ENCODE measurements around the gene CNTNAP5. TPM values are rescaled to one million over a fixed set of nuclear protein-coding genes. Genes with fewer than 3 reads are reported as not detected.

The CNTNAP5 gene
- total and polyA plus RNA-seq, 2 of the 4 experiments (the other 2 are of a cell fraction) = not detected

DNA sequence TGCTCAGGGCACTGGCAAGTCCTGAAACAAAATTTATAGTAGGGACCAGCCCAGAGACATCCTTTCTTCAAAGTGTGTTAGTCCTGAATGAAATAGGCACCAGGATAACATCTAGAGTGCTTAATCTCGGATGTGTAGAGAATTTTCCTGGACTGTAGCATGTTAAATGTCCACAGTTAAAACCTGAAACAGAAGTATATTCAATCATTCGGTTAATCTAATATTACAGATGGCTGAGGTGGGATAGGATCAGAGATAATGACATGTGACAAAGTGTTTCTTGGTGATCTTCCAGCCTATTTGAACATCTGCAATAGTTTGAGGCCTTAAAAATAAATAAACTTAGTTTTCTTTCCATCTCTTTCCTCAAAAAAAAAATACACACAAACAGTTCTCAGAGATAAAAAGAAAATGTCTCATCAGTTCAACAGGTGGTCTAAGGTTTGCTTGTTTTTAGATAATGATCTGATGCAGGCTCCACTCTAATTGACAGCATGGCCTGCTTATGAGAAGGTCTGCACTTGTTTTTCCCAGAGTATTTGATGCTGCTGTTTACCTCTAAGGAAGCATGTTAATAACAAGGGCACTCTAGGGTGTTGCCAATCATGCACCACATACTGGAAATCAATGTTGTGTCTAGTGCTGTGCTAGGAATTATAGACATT is 25.9 kb downstream of the CNTNAP5 start:
- CTCF ChIA-PET = no interaction called here
- Histone ChIP-seq H2BK120ac (ENCODE audit: low read depth, low read length) (no peak overlapping the region), H2AK9ac (replicated peaks; ENCODE audit: low read depth, low read length, poor library complexity) (no peak overlapping the region), H4K91ac (ENCODE audit: insufficient read depth, low read depth, low read length) (no peak overlapping the region), H3K79me1 (ENCODE audit: low read depth in 1 of 2, low read length in 2 of 2) (no peaks in the 10 kb centered on the region), H3K4ac (ENCODE audit: low read depth, low read length) (no peak overlapping the region), H3K9ac (ENCODE audit: low read depth, low read length) (no peak overlapping the region), H3K9me1 (ENCODE audit: insufficient read depth, low read length) (no peaks in the 10 kb centered on the region), H2BK20ac (ENCODE audit: low read depth, low read length) (no peak overlapping the region), H2BK15ac (ENCODE audit: low read depth, low read length) (no peak overlapping the region), H3K4me1 (ENCODE audit: control insufficient read depth, insufficient read depth, low read length) (no peaks in the 10 kb centered on the region), H3K27ac (ENCODE audit: insufficient read depth, low read length) (no peak overlapping the region), H3K14ac (replicated peaks; ENCODE audit: low read depth, low read length) (no peak overlapping the region), H3K4me2 (ENCODE audit: low read depth, low read length) (no peak overlapping the region), H4K8ac (ENCODE audit: low read depth in 2 of 2, low read length in 2 of 2) (no peak overlapping the region), H2BK5ac (ENCODE audit: low read depth, low read length, poor library complexity, severe bottlenecking) (no peak overlapping the region), H2AK5ac (ENCODE audit: low read depth, low read length) (no peak overlapping the region), H3K23ac (ENCODE audit: low read depth, low read length) (no peak overlapping the region), H3K4me3 (ENCODE audit: insufficient read depth, low read depth, low read length) (no peak overlapping the region), H3K9me3 (ENCODE audit: control insufficient read depth, insufficient read depth, low read length) (no peaks in the 10 kb centered on the region), H2AFZ (replicated peaks; ENCODE audit: low read length, poor library complexity) (no peak overlapping the region), H4K20me1 (ENCODE audit: insufficient read depth, low read length) (no peaks in the 10 kb centered on the region), H3K56ac (ENCODE audit: extremely low read depth, insufficient read depth, low read length) (no peak overlapping the region), H4K5ac (ENCODE audit: low read depth, low read length) (no peak overlapping the region), H3K18ac (ENCODE audit: low read depth, low read length) (no peak overlapping the region), H3K27me3 (ENCODE audit: control insufficient read depth, insufficient read depth, low read length) (no peaks in the 10 kb centered on the region), H3K36me3 (ENCODE audit: control insufficient read depth, insufficient read depth, low read length) (no peaks in the 10 kb centered on the region)
- no TSS peak for BruUV-seq (replicated peaks)
- dilution Hi-C loops (cut with HindIII; ENCODE audit: low sequenced_read_pairs, unreplicated experiment) = no loop called here
- no peak for TF ChIP-seq CEBPB (IDR thresholded peaks at IDR 0.05; ENCODE audit: low read depth, low read length)
- TF ChIP-seq CHD1 (IDR thresholded peaks at IDR 0.05; ENCODE audit: low read depth, low read length) = no peak
- no peak for TF ChIP-seq MAFK (IDR thresholded peaks at IDR 0.05; ENCODE audit: low read depth, low read length)
- TF ChIP-seq, protein P1, sequence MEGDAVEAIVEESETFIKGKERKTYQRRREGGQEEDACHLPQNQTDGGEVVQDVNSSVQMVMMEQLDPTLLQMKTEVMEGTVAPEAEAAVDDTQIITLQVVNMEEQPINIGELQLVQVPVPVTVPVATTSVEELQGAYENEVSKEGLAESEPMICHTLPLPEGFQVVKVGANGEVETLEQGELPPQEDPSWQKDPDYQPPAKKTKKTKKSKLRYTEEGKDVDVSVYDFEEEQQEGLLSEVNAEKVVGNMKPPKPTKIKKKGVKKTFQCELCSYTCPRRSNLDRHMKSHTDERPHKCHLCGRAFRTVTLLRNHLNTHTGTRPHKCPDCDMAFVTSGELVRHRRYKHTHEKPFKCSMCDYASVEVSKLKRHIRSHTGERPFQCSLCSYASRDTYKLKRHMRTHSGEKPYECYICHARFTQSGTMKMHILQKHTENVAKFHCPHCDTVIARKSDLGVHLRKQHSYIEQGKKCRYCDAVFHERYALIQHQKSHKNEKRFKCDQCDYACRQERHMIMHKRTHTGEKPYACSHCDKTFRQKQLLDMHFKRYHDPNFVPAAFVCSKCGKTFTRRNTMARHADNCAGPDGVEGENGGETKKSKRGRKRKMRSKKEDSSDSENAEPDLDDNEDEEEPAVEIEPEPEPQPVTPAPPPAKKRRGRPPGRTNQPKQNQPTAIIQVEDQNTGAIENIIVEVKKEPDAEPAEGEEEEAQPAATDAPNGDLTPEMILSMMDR (conservative IDR thresholded peaks at IDR 0.05; ENCODE audit: low read depth, low read length) = no peak
- no peak for TF ChIP-seq RFX5 (IDR thresholded peaks at IDR 0.05; ENCODE audit: low read depth, low read length)
- TF ChIP-seq POLR2A (IDR thresholded peaks at IDR 0.05; ENCODE audit: low read depth, low read length) = no peak
- TF ChIP-seq MAZ (IDR thresholded peaks at IDR 0.05; ENCODE audit: borderline replicate concordance, low read depth, low read length) = no peak
- no peak for TF ChIP-seq USF2 (IDR thresholded peaks at IDR 0.05; ENCODE audit: low read depth, low read length)
- TF ChIP-seq RCOR1 (IDR thresholded peaks at IDR 0.05; ENCODE audit: insufficient replicate concordance, low read length) = no peak
- TF ChIP-seq MXI1 (IDR thresholded peaks at IDR 0.05; ENCODE audit: borderline replicate concordance, low read depth, low read length) = no peak
- TF ChIP-seq RAD21 (IDR thresholded peaks at IDR 0.05; ENCODE audit: low read length) = no peak
- no peak for TF ChIP-seq ELK1 (IDR thresholded peaks at IDR 0.05; ENCODE audit: borderline replicate concordance, low read depth, low read length)
- DNase-seq = no peak
- in situ Hi-C loops (cut with MboI; ENCODE audit: low sequenced_read_pairs) = no loop called here
- POLR2A ChIA-PET (ENCODE audit: unreplicated experiment) = no interaction called here
- no peak for ATAC-seq (ENCODE audit: low read depth)
- intact Hi-C loops (cut with micrococcal nuclease) = no loop called here
- WGBS, 2 experiments (ENCODE audit: extremely low coverage in 2 of 2, insufficient read length in 1 of 2) = no CpG with 5 or more reads among the region's 2 CpGs

All from IMR-90 (cell line).